Thymus (tissue), 11 donors: Measurements from ENCODE around the gene KDM2B. TPM values are rescaled to one million over a fixed set of nuclear protein-coding genes. Genes with fewer than 3 reads are reported as not detected.

Experiments
- DNase-seq, 9 donors: peaks; one replicate each; pipeline ENCODE4 v3.0.0-alpha.2; 2013; ENCODE audit warnings: low spot score in 9 of 9, low read depth in 6 of 9, missing footprints in 1 of 9
- H3K27ac ChIP-seq, 2 donors: one replicate each; pipeline ENCODE4 v1.5.1; 2013; ENCODE audit warnings: control low read depth in 1 of 2, low read depth in 1 of 2, low read length in 1 of 2, mild to moderate bottlenecking in 1 of 2, moderate library complexity in 1 of 2
- H3K27me3 ChIP-seq, 2 donors: one replicate each; pipeline ENCODE4 v1.5.1; 2013; ENCODE audit warnings: low read length in 1 of 2; ENCODE audit not compliant: control insufficient read depth in 2 of 2, insufficient read depth in 1 of 2
- H3K36me3 ChIP-seq, 2 donors: one replicate each; pipeline ENCODE4 v1.5.1; 2013; ENCODE audit warnings: low read length in 1 of 2, mild to moderate bottlenecking in 1 of 2, moderate library complexity in 1 of 2; ENCODE audit not compliant: control insufficient read depth in 2 of 2, insufficient read depth in 2 of 2
- H3K4me1 ChIP-seq, 2 donors: one replicate each; pipeline ENCODE4 v1.5.1; 2013; ENCODE audit warnings: low read length in 2 of 2; ENCODE audit not compliant: control insufficient read depth in 2 of 2, insufficient read depth in 2 of 2
- H3K4me3 ChIP-seq, 2 donors: one replicate each; pipeline ENCODE4 v1.5.1; 2013; ENCODE audit warnings: low read length in 2 of 2, control low read depth in 1 of 2, mild to moderate bottlenecking in 1 of 2
- H3K9me3 ChIP-seq, 2 donors: one replicate each; pipeline ENCODE4 v1.5.1; 2013; ENCODE audit warnings: low read length in 1 of 2, mild to moderate bottlenecking in 1 of 2; ENCODE audit not compliant: control insufficient read depth in 2 of 2, insufficient read depth in 1 of 2
- WGBS: extraction: QIAGEN DNeasy Blood & Tissue Kit; methylation state at CpG from one replicate; pipeline ENCODE4 v1.1.7; 2013; 5-methylcytosine and 5-hydroxymethylcytosine counted together
- polyA plus RNA-seq: library from polyadenylated mRNA; stranded (reverse); fragments of 200-250 nt; gene quantifications from one replicate; pipeline ENCODE4 v1.2.3, GENCODE V29; 2013
- total RNA-seq: library from RNA; stranded (reverse); fragments of 120-200 nt; gene quantifications from one replicate; pipeline ENCODE4 v1.2.4, GENCODE V29; 2013
- donor health status: healthy.

KDM2B gene
- total and polyA plus RNA-seq, 2 donors = 25.9 to 26.4 TPM

GRCh38 chr12:121468499-121468801, 112.4 kb downstream of the KDM2B start:
- peaks cover 0 to 4% of the 10 kb centered on the region in 2 donors for H3K27me3 ChIP-seq
- H3K27ac ChIP-seq = no peak overlapping the region
- 94% methylated on average over 4 of the region's 4 CpGs for WGBS

GRCh38 chr12:121467638-121468498, 113.0 kb downstream of the KDM2B start:
- H3K4me3 ChIP-seq = peak overlapping the region; percentile 58 to 73
- H3K9me3 ChIP-seq = no peaks in the 10 kb centered on the region
- 17% methylated on average over 48 of the region's 48 CpGs for WGBS
- peaks cover 0 to 4% of the 10 kb centered on the region in 2 donors for H3K27me3 ChIP-seq
- peaks cover 9 to 20% of the 10 kb centered on the region in 2 donors for H3K4me1 ChIP-seq
- H3K36me3 ChIP-seq = peaks cover 5% of the 10 kb centered on the region in 2 donors
- peak in 1 of 9 donors; percentile 6 for DNase-seq
- H3K27ac ChIP-seq = peak overlapping the region; percentile 47 to 69

More at GRCh38 chr12:121468499-121468801, 112.4 kb downstream of the KDM2B start:
- H3K36me3 ChIP-seq = peaks cover 5% of the 10 kb centered on the region in 2 donors
- H3K4me3 ChIP-seq = no peak overlapping the region
- peaks cover 9 to 20% of the 10 kb centered on the region in 2 donors for H3K4me1 ChIP-seq
- H3K9me3 ChIP-seq = no peaks in the 10 kb centered on the region
- no peak for DNase-seq

- Histone ChIP-seq H3K9me3 (no peaks in the 10 kb centered on the region), H3K27me3 (peaks cover 0 to 4% of the 10 kb centered on the region in 2 donors), H3K4me3 (peak overlapping the region; percentile 58 to 73), H3K36me3 (peaks cover 5 to 6% of the 10 kb centered on the region in 2 donors), H3K27ac (peak overlapping the region in 1 of 2 donors; percentile 80), H3K4me1 (peaks cover 9 to 20% of the 10 kb centered on the region in 2 donors)
- under 1% methylated on average over 139 of the region's 139 CpGs for WGBS
- peak in 8 of 9 donors; percentile 35 to 92 (median 79) for DNase-seq
Observed at GRCh38 chr12:121466794-121467637, 113.8 kb downstream of the KDM2B start.

GRCh38 chr12:121465921-121466793, 114.7 kb downstream of the KDM2B start:
- Histone ChIP-seq H3K27me3 (peaks cover 0 to 4% of the 10 kb centered on the region in 2 donors), H3K4me1 (peaks cover 9 to 20% of the 10 kb centered on the region in 2 donors), H3K9me3 (no peaks in the 10 kb centered on the region), H3K27ac (peak overlapping the region in 1 of 2 donors; percentile 72), H3K4me3 (peak overlapping the region; percentile 58 to 73), H3K36me3 (peaks cover 5 to 10% of the 10 kb centered on the region in 2 donors)
- WGBS = 3% methylated on average over 70 of the region's 70 CpGs
- peak in 4 of 9 donors; percentile 17 to 57 (median 24) for DNase-seq

- Histone ChIP-seq H3K27me3 (peaks cover 0 to 4% of the 10 kb centered on the region in 2 donors), H3K36me3 (peaks cover 5 to 10% of the 10 kb centered on the region in 2 donors), H3K4me1 (peaks cover 9 to 20% of the 10 kb centered on the region in 2 donors), H3K9me3 (peaks cover 0 to 2% of the 10 kb centered on the region in 2 donors), H3K4me3 (no peak overlapping the region), H3K27ac (no peak overlapping the region)
- no peak for DNase-seq
- 94% methylated on average over 13 of the region's 13 CpGs for WGBS
Observed at GRCh38 chr12:121464331-121464730, 116.5 kb downstream of the KDM2B start.

GRCh38 chr12:121461048-121461447, 119.8 kb downstream of the KDM2B start:
- Histone ChIP-seq H3K27me3 (no peaks in the 10 kb centered on the region), H3K4me3 (no peak overlapping the region), H3K4me1 (peaks cover 8 to 16% of the 10 kb centered on the region in 2 donors), H3K36me3 (peaks cover 9 to 10% of the 10 kb centered on the region in 2 donors), H3K27ac (no peak overlapping the region), H3K9me3 (peaks cover 0 to 4% of the 10 kb centered on the region in 2 donors)
- 94% methylated on average over 5 of the region's 5 CpGs for WGBS
- DNase-seq = no peak

GRCh38 chr12:121456551-121456950, 124.3 kb downstream of the KDM2B start:
- H3K4me3 ChIP-seq = no peak overlapping the region
- H3K27ac ChIP-seq = no peak overlapping the region
- DNase-seq = no peak
- 94% methylated on average over 8 of the region's 8 CpGs for WGBS
- peaks cover 13 to 21% of the 10 kb centered on the region in 2 donors for H3K36me3 ChIP-seq
- H3K4me1 ChIP-seq = peaks cover 0 to 14% of the 10 kb centered on the region in 2 donors
- peaks cover 0 to 4% of the 10 kb centered on the region in 2 donors for H3K9me3 ChIP-seq
- H3K27me3 ChIP-seq = no peaks in the 10 kb centered on the region

- peaks cover 0 to 14% of the 10 kb centered on the region in 2 donors for H3K4me1 ChIP-seq
- peaks cover 0 to 4% of the 10 kb centered on the region in 2 donors for H3K9me3 ChIP-seq
- DNase-seq = no peak
- H3K4me3 ChIP-seq = no peak overlapping the region
- no peaks in the 10 kb centered on the region for H3K27me3 ChIP-seq
- 97% methylated on average over 23 of the region's 23 CpGs for WGBS
- H3K27ac ChIP-seq = no peak overlapping the region
- peaks cover 18 to 24% of the 10 kb centered on the region in 2 donors for H3K36me3 ChIP-seq
Observed at GRCh38 chr12:121455766-121456420, 124.9 kb downstream of the KDM2B start.
